ENCODE measurements around the gene IGFL3. TPM values are rescaled to one million over a fixed set of nuclear protein-coding genes. Genes with fewer than 3 reads are reported as not detected.
"Not testable (repeated sequence)": the region's sequence is repeated elsewhere in the genome, so short reads cannot be mapped to it uniquely, and the experiment has no call there.

IGFL3 gene
- polyA plus RNA-seq, 1 donor from 2014 or later, result not detected

DNA sequence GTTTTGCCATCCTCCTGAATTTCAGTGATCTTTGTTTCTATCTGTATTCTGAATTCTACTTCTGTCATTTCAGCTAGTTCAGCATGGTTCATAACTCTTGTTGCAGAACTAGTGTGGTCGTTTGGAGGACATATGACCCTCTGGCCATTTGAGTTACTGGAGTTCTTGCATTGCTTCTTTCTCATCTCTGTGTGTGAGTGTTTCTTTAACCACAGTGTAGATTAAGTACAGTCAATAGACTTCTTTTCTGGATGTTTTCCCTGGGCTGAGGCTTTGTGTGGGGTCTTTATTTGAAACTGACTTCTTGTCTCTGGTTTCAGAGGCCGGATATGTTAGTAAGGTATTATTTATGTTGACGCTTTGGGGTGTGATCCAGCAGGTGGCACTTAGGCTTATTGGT, 38.2 kb upstream of the IGFL3 start:
- H3K9ac ChIP-seq (ENCODE audit: low read length), result no peak overlapping the region
- H3K36me3 ChIP-seq (ENCODE audit: insufficient read depth, low read length), result no peaks in the 10 kb centered on the region
- H3K27me3 ChIP-seq (ENCODE audit: insufficient read depth, low read depth, low read length), result no peaks in the 10 kb centered on the region
- TF ChIP-seq POLR2AphosphoS5 (IDR thresholded peaks at IDR 0.05), result no peak
- TF ChIP-seq, protein P1, sequence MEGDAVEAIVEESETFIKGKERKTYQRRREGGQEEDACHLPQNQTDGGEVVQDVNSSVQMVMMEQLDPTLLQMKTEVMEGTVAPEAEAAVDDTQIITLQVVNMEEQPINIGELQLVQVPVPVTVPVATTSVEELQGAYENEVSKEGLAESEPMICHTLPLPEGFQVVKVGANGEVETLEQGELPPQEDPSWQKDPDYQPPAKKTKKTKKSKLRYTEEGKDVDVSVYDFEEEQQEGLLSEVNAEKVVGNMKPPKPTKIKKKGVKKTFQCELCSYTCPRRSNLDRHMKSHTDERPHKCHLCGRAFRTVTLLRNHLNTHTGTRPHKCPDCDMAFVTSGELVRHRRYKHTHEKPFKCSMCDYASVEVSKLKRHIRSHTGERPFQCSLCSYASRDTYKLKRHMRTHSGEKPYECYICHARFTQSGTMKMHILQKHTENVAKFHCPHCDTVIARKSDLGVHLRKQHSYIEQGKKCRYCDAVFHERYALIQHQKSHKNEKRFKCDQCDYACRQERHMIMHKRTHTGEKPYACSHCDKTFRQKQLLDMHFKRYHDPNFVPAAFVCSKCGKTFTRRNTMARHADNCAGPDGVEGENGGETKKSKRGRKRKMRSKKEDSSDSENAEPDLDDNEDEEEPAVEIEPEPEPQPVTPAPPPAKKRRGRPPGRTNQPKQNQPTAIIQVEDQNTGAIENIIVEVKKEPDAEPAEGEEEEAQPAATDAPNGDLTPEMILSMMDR (IDR thresholded peaks at IDR 0.05; ENCODE audit: poor library complexity, severe bottlenecking), result no peak
- no peak for TF ChIP-seq MXI1 (conservative IDR thresholded peaks at IDR 0.05; ENCODE audit: poor library complexity, severe bottlenecking)
- TF ChIP-seq EZH2 (IDR thresholded peaks at IDR 0.05; ENCODE audit: borderline replicate concordance, insufficient read depth, low read length, poor library complexity, severe bottlenecking), result no peak
- TF ChIP-seq RAD21 (conservative IDR thresholded peaks at IDR 0.05), result no peak
- TF ChIP-seq EP300 (conservative IDR thresholded peaks at IDR 0.05; ENCODE audit: poor library complexity, severe bottlenecking), result no peak
- TF ChIP-seq TAF1 (IDR thresholded peaks at IDR 0.05; ENCODE audit: low read depth), result no peak
- TF ChIP-seq, protein P2, sequence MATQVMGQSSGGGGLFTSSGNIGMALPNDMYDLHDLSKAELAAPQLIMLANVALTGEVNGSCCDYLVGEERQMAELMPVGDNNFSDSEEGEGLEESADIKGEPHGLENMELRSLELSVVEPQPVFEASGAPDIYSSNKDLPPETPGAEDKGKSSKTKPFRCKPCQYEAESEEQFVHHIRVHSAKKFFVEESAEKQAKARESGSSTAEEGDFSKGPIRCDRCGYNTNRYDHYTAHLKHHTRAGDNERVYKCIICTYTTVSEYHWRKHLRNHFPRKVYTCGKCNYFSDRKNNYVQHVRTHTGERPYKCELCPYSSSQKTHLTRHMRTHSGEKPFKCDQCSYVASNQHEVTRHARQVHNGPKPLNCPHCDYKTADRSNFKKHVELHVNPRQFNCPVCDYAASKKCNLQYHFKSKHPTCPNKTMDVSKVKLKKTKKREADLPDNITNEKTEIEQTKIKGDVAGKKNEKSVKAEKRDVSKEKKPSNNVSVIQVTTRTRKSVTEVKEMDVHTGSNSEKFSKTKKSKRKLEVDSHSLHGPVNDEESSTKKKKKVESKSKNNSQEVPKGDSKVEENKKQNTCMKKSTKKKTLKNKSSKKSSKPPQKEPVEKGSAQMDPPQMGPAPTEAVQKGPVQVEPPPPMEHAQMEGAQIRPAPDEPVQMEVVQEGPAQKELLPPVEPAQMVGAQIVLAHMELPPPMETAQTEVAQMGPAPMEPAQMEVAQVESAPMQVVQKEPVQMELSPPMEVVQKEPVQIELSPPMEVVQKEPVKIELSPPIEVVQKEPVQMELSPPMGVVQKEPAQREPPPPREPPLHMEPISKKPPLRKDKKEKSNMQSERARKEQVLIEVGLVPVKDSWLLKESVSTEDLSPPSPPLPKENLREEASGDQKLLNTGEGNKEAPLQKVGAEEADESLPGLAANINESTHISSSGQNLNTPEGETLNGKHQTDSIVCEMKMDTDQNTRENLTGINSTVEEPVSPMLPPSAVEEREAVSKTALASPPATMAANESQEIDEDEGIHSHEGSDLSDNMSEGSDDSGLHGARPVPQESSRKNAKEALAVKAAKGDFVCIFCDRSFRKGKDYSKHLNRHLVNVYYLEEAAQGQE (IDR thresholded peaks at IDR 0.05; ENCODE audit: borderline replicate concordance), result no peak
- no peak for TF ChIP-seq SMC3 (conservative IDR thresholded peaks at IDR 0.05; ENCODE audit: poor library complexity)
- no peaks in the 10 kb centered on the region for H3F3A ChIP-seq (ENCODE audit: insufficient read depth, low read length, poor library complexity, severe bottlenecking)
- H3K9me3 ChIP-seq (ENCODE audit: low read length), result no peaks in the 10 kb centered on the region
- no peak overlapping the region for H3K27ac ChIP-seq (ENCODE audit: low read length)
- no peaks in the 10 kb centered on the region for H3K9me2 ChIP-seq (ENCODE audit: insufficient read depth, low read length)
- no peaks in the 10 kb centered on the region for H3K79me2 ChIP-seq (replicated peaks; ENCODE audit: insufficient read depth, low read length)
- no peak overlapping the region for H3K4me3 ChIP-seq (ENCODE audit: low read length)
- no peak overlapping the region for H2AFZ ChIP-seq (ENCODE audit: low read depth, low read length)
- no peak overlapping the region for H3K4me2 ChIP-seq (ENCODE audit: low read length)
- H4K20me1 ChIP-seq (ENCODE audit: insufficient read depth), result no peaks in the 10 kb centered on the region

DNA sequence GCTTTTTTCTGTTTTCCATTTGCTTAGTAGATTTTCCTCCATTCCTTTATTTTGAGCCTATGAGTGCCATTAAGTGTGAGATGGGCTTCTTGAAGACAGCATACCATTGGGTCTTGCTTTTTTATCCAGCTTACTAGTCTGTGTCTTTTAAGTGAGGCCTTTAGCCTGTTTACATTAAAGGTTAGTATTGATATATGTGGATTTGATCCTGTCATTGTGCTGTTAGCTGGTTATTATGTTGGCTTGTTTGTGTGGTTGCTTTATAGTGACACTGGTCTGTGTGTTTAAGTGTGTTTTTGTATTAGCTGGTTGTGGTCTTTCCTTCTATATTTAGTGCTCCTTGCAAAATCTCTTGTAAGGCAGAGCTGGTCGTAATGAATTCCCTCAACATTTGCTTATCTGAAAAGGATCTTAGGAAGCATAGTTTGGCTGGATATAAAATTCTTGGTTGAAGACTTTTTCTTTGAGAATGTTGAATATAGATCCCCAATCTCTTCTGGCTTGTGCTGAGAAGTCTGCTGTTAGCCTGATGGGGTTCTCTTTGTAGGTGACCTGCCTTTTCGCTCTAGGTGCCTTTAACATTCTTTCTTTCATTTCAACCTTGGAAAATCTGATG, 37.3 kb upstream of the IGFL3 start:
- not testable (repeated sequence) for H3K79me2 ChIP-seq (replicated peaks; ENCODE audit: insufficient read depth, low read length); H3K4me3 ChIP-seq (ENCODE audit: low read length); H2AFZ ChIP-seq (ENCODE audit: low read depth, low read length); H3K4me2 ChIP-seq (ENCODE audit: low read length); H3F3A ChIP-seq (ENCODE audit: insufficient read depth, low read length, poor library complexity, severe bottlenecking); H4K20me1 ChIP-seq (ENCODE audit: insufficient read depth); H3K27me3 ChIP-seq (ENCODE audit: insufficient read depth, low read depth, low read length); H3K9me3 ChIP-seq (ENCODE audit: low read length); H3K9me2 ChIP-seq (ENCODE audit: insufficient read depth, low read length); H3K9ac ChIP-seq (ENCODE audit: low read length); H3K27ac ChIP-seq (ENCODE audit: low read length); H3K36me3 ChIP-seq (ENCODE audit: insufficient read depth, low read length)
